HG02623 (cell line): ENCODE measurements around the gene DGCR2.
"Not testable (repeated sequence)": the region's sequence is repeated elsewhere in the genome, so short reads cannot be mapped to it uniquely, and the experiment has no call there.

Experiments used
- ATAC-seq: cut with Tn5 transposase; IDR thresholded peaks from one replicate; pipeline ENCODE4 v1.9.1; 2021; ENCODE audit warnings: moderate library complexity; ENCODE audit not compliant: unreplicated experiment

DGCR2 gene

DNA sequence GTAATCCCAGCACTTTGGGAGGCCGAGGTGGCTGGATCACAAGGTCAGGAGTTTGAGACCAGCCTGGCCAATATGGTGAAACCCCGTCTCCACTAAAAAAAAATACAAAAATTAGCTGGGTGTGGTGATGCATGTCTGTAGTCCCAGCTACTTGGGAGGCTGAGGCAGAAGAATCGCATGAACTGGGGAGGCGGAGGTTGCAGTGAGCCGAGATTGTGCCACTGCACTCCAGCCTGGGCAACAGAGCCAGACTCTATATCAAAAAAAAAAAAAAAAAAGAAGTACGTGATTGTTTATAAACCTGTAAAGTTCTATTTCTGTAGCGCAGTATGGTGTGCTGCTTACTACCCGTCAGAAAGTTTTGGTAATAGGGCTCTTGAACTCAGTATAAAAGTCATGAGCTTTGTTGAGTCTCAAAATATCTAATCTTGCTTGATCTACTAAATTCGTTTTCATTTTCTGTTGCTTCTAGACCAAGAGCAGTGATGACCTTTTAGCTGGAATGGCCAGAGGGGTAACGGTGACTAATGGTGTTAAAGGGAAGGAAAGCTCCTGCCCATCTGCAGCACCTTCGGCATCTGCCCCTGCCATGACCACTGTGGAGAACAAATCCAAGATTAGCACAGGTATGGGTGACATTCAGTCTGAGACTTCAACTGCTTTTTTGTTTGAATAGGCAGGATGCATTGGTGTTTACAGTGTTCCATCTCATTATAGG lies 108.2 kb downstream of the DGCR2 start:
- not testable (repeated sequence) for ATAC-seq

DNA sequence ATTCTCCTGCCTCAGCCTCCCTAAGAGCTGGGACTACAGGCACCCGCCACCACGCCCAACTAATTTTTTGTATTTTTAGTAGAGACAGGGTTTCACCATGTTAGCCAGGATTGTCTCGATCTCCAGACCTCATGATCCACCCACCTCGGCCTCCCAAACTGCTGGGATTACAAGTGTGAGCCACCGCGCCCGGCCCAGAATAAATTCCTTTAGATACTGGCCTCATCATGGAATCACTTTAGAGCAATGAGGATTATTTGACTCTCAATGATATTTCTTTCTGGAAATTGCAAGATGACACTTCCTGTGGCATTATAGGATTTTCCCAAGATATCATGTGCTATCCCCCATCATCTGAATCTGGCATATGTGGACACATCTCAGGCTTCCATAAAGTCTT lies 108.8 kb downstream of the DGCR2 start:
- ATAC-seq = not testable (repeated sequence)

GRCh38 chr22:19012308-19012986 lies 109.8 kb downstream of the DGCR2 start:
- no peak for ATAC-seq

DNA sequence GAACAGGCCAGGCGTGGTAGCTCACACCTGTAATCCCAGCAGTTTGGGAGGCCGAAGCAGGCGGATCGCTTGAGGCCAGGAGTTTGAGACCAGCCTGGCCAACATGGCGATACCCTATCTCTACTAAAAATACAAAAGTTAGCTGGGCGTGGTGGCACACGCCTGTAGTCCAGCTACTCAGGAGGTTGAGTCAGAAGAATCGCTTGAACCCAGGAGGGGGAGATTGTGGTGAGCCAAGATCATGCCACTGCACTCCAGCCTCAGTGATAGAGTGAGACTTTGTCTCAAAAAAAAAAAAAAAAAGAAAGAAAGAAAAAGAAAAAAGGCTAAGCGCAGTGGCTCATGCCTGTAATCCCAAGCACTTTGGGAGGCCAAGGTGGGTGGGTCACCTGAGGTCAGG lies 110.6 kb downstream of the DGCR2 start:
- ATAC-seq = not testable (repeated sequence)

- no peak for ATAC-seq
Observed at GRCh38 chr22:19011075-19011474, 111.1 kb downstream of the DGCR2 start.

DNA sequence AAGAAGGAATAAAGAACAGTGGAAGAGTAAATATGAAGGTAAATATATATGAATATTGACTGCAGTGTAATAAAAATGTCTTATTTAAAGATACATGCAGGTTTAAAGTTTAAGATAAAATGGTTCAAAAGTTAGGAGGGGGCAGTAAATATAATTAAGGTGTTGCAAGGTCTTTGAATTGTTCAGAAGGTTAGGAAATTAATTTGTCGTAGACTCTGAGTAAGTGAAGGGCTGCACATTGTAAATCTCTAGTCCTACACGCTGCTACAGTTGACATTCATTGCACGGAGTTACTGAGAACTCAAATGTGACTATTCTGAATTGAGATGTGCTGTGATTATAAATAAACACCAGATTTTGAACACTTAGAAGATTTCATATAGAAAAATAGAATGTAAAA lies 116.3 kb downstream of the DGCR2 start:
- ATAC-seq = no peak

GRCh38 chr22:19004471-19004870 lies 117.7 kb downstream of the DGCR2 start:
- ATAC-seq = no peak

GRCh38 chr22:19003508-19003907 lies 118.7 kb downstream of the DGCR2 start:
- no peak for ATAC-seq

DNA sequence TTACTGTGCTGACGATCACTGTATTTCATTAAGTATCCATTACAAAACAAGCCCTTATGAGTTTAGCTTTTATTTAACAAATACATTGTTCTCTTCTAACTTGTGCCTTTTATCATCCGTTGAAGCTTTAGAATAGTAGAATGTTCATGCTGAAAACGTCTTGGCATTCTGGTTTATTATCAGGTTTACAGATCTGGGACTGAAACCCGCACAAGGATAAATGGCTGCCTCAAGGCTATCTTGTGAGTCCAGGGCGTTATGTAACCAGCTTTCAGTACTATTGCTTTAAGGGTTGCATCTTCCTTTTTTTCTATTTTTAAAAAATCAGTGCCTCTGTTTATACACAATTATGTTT lies 119.6 kb downstream of the DGCR2 start:
- no peak for ATAC-seq

DNA sequence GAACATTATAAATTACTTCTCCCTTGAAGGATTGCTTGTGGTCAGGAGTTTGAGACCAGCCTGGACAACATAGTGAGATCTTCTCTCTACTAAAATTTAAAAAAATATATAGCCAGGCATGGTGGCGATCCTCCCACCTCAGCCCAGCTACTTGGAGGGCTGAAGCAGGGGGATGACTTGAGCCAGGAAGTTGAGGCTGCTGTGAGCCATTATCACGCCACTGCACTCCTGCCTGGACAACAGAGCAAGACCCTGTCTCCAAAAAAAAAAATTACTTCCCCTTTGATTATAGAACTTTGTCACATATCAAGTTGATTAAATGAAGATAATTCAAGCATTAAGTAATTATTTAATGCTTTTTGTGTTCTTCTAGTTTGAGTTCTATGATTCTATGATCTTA lies 121.0 kb downstream of the DGCR2 start:
- ATAC-seq = no peak

DNA sequence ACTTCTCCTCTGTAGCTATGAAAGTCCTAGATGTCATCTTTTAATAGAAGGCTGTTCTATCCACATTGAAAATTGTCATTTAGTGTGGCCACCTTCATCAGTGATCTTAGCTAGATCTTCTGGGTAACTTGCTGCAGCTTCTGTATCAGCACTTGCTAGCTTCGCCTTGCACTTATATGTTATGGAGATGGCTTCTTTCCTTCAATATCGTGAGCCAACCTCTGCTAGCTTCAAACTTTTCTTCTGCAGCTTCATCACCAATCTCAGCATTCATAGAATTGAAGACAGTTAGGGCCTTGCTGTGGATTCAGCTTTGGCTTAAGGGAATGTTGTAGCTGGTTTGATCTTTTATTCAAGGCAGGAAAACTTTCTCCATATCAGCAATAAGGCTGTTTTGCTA lies 122.1 kb downstream of the DGCR2 start:
- ATAC-seq = not testable (repeated sequence)

DNA sequence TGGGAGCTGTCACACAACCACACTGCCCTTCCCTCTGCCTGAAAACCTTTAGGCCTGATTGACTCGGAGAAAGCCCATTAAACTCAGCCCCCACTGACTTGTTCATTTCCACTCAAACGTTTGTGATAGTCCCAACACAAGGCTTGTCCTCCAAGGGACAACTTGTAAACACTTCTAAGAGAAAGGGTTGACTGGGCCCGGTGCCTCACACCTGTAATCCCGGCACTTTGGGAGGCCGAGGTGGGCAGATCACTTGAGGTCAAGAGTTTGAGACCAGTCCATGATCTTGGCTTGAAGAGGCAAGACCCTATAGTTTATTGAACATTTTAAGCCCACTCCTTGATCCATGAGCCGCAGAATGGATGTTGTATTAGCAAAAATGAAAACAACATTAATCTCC lies 122.8 kb downstream of the DGCR2 start:
- no peak for ATAC-seq

- no peak for ATAC-seq
Observed at GRCh38 chr22:18999008-18999407, 123.2 kb downstream of the DGCR2 start.

- no peak for ATAC-seq
Observed at GRCh38 chr22:18997925-18998315, 124.3 kb downstream of the DGCR2 start.

GRCh38 chr22:18997306-18997924 lies 124.8 kb downstream of the DGCR2 start:
- no peak for ATAC-seq

DNA sequence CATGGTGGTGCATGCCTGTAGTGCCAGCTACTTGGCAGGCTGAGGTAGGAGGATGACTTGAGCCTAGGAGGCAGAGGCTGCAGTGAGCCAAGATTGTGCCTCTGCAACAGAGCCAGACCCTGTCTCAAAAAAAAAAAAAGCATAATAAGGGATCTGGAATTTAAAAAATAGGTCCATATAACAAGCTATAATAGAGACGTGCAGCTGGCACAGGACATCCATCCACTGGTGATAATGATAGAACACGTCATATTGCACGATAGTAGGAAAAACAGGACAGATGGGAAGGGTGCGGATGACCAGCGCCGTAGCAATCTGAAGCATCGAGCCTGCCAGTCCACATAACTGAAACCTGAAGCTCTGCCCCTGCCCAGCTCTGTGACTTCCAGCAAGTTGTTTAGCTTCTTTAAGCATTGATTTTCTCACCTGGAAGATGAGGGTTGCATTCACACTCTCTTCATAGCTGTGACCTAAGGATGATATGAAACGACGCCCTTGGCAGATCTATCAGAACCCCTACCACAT lies 125.8 kb downstream of the DGCR2 start:
- no peak for ATAC-seq

GRCh38 chr22:18995327-18995711 lies 126.9 kb downstream of the DGCR2 start:
- no peak for ATAC-seq

- no peak for ATAC-seq
Observed at GRCh38 chr22:18994701-18995326, 127.4 kb downstream of the DGCR2 start.

DNA sequence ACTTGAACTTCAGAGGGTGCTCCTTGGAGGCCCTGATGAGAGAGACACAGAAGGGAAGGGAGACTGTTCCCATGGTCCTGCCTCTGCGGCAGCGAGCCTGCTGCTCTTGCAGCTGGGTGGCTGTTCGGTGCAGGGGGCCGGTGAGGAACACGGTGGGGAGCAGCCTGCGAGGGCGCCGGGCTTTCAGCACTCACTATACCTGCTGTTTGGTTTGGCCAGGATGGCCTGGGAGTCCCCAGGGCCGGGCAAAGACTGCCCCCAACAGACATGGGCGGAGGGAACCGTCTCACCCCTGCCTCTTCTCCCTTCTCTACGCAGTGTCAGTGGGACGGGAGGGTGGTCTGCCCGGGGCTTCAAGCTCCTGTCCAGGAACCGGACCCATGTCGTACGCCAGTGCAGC lies 128.2 kb downstream of the DGCR2 start:
- ATAC-seq = no peak

DNA sequence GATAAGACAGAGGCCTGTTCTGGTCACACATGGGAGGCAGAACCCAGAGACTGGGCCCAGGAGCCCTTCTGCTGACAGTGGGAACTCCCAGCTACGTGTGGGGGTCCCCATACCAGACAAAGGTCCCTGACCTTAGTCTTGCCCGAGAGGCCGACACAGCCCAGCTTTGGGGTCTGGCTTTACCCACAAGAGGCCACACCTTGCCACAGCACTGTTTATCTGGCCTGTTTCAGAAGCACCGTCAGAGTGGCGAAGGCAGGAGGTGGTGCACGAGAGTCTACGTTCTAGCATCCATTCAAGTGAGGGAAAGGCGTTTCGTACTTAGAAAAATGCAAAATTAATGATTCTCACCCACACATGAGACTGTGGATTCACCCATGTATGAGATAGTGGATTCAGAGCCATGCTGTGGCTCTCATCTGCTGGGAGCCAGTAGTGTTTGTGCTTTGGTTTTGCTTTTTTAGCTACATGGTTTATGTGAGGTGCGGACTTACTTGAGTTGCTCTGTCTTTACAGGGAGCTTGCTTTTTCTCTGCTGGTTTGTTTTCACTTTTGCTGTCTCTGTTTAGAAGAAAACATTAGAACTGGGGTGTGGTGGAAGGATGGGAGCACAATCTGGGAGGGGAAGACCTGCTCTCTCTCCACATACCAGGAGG lies 129.5 kb downstream of the DGCR2 start:
- ATAC-seq = no peak

DNA sequence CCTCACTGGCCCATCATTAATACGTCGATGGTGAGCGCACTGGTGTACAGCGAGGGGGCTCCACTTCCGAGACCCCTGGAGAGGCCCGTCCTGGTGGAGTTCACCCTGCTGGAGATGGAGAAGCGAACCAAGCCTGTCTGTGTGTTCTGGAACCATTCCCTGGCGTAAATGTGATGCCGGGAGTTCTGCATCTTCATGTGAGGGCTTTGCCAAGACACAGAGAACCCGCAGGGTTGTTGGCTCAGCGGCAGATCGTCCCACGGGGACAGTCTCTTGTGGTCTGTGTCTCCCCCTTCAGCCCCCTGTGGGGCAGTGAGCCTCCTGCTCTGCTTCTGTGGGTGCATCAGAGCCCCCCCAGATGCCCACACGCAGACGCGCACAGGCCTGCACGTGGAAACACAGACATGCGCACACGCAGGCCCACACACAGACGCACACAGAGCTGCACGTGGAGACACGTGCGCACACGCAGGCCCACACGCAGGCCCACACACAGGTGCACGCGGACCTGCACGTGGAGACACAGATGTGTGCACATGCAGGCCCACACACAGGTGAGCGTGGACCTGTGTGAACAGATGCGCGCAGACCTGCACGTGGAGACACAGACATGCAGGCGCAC lies 130.3 kb downstream of the DGCR2 start:
- ATAC-seq = no peak
